Mesenteric fat pad (tissue), 1 donor: ENCODE measurements around the gene TBC1D17. TPM values are rescaled to one million over a fixed set of nuclear protein-coding genes. Genes with fewer than 3 reads are reported as not detected.

ENCODE experiments used
- DNase-seq: peaks from one replicate; pipeline ENCODE4 v3.0.0-alpha.2; 2020; ENCODE audit warnings: low spot score
- total RNA-seq: library from RNA; stranded (reverse); fragmentation: NEBNext Ultra II Directional; extraction: Animal tissue kit (Norgen Biotek cat#: 25700); gene quantifications from one replicate; pipeline ENCODE4 v1.2.1, GENCODE V29; 2021
- donor health status: DM: yes; HTN: yes; CAD: no.

The TBC1D17 gene
- total RNA-seq, 1 donor from 2014 or later = 39.9 TPM

DNA sequence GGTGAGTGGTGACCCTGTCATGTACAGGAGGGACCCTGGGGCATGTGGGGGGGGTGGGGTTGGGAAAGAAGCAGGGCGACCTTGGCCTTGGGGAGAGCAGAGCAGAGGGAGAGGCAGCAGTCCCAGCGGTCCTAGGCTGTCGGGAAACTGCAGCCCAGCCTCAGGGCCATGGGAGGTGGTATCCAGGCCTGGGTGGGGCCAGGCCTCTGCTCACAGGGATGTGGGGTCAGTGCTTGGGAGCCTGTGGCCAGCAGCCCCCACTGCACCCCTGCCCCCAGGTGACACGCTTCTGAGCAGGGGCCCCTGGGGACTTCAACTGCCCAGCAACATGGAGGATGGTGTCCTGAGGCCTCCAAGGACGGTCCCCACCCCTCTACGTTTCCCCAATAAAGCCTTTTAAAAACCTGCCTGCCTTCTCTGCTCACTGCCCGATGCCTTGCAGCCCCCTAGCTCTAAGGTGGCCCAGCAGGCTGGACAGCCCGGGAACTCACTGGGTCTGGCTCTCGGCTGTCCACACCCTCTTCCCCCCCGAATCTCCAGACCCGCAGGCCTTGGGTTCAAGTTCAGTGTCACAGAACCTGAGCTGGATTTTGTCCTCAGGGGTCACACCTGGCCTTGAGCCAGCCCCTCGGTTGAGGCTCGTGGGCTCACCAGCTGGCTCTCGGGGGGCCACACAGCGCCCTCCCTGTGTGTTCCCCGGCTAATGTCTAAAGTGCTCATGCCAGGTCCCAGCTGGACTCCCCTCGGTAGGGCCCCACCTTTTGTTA, 17.0 kb upstream of the TBC1D17 start:
- DNase-seq = no peak

DNA sequence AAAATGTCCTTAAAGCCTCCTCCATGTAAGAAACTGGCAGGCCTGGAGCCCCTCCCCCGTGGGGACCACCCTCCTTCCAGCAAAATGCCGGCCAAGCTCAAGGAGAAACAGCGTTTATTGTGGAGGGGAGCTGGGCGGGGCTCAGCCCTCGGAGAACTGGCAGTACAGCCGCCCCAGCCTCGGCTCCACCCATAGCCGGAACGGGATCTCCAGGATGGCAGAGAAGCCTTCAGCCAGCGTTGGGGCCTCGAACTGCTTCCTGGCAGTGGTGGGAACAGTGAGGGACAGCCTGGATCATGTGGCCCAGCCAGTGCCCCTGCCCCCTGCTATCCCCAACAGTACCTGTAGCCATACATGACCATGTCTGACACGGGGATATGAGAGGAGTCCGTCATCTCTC, 16.4 kb upstream of the TBC1D17 start:
- no peak for DNase-seq

DNA sequence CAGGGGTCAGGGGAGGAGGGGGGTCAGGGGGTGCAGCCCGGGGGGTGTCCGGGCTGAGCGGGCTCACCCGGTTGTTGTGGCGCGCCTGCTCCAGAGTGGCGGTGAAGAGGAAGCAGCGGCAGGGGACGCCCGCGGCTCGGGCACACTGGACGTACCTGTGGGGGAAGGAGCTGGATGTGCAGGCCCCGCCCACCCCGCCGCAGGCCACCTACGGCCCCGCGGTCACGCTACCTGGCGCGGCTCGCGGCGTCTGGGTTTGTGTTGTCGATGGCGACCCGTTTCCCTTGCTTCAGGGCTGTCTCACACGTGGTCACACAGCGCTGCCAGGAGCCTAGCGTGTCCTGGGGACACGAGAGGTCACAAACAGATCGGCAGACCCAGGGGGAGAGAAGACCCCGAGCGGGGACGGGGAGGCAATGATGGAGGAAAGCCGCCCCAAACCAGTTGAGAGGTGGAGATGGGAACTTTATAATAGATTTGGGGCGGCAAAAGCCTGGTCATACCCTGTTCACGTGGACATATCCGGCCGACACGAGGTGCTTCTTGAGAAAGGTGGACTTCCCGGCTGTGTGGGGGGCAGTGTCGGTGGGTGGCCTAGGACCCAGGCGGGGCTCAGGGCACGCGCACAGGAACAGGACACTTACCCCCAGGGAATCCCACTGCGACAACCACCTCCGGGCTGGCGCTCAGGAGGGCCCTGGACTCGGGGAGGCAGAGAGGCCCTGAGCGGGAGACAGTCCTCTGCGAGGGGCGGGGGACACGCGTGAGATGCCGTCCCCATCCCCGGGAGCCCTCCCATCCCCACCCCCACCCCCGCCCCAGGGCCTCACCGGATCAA, 15.7 kb upstream of the TBC1D17 start:
- no peak for DNase-seq

DNA sequence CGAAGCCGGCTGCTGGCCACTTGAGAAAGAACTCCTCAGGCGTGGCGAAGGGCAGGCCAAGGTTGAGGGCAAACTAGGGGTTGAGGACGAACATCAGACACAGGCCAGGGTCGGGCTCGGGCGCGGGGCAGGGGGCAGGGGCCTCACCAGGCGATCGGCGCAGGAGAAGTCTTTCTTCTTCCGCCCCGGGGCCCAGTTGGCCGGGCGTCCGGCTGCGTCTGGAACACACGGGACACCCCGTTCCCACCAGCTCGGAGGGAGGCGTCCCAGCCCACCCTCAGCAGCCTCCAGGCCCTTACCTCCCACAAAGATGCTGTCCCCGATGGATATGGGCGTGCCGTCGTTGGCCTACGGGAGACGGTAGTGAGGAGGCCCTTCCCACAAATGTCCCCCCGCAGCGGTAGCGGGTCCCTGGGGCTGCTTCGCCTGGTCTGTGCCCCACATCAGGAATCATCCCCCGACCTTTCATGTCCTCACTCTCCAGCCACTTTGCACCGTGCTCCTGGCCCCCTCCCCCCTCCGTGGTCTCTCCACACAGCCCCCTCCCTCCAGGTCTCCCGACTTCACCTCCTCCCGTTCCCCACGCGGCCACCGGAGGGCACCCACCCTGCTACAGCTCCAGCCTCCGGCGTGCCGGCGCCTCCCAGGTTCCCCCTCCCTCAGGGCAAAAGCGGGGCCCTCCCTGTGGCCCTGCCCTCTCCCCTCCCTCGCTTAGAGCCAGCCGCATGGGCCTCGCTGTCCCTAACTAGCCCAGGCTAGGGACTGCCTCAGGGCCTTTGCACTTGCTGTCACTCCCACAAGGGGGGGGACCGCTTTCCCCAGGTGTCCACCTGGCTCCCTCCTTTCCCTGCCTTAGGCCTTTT, 14.9 kb upstream of the TBC1D17 start:
- no peak for DNase-seq

DNA sequence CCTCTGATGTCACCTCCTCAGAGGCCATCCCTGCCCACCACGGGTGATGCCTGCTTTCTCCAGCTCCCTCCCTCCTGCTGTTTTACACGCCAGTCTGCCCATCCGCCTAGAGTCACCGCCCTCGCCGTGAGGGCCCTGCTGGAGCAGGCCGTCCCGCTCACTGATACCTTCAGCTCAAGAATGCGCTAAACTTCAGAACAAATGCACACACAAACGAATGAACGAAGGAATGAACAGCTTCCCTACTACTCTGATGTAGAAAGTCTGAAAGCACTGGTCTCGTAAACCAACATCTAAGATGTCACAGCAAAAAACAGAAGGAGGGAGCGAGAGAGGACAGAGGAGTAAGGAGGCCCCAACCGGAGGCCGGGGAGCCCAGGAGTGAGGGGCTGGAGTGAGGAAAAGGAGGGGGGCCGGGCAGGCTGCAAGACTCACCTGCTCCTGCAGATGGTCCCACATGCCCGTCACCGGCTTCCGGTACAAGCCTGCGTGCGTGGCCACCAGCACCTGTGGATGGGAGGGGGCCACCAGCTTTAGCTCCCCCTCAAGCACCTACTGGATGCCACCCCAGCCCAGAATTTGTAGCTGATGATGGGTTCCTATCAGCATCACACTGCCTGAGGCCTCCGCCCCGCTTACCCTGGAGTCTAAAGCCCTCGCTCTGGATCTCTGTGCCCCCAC, 14.1 kb upstream of the TBC1D17 start:
- DNase-seq = no peak

DNA sequence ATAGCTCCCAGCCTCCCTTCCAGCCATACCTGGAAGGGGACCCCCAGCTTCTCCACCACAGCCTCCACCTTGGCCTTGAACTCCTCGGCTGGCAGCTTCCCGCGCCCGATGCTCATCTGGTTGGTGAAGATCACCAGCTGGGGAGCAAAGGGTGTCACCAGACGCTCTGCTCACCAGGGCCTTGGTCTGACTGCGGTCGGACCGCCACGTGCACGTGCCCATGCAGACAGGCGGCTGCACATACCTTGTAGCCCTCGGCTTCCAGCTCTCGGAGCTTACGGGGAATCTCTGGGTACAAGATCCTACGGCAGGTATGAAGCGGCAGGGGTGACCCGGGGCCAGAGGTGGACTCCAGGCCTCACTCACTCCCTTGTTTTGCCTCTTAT, 13.6 kb upstream of the TBC1D17 start:
- DNase-seq = no peak

DNA sequence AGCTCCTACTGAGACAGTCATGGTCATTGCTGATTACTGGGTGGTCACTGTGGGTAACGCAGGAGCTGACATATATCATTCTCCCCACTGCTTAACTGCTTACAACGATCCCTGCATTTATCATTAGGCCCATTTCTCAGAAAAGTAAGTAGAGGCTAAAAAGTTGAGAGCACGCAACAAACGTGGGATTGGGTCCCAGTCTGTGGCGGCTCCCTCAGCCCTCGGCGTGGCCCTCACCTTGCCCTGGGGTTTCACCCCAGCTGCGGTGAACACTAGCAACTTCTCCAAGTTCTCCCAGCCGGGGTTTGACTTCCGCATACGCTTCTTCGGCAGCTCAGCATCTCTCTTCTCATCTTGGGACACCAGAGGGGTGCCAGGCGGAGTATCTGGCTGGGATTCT, 12.6 kb upstream of the TBC1D17 start:
- DNase-seq = no peak

DNA sequence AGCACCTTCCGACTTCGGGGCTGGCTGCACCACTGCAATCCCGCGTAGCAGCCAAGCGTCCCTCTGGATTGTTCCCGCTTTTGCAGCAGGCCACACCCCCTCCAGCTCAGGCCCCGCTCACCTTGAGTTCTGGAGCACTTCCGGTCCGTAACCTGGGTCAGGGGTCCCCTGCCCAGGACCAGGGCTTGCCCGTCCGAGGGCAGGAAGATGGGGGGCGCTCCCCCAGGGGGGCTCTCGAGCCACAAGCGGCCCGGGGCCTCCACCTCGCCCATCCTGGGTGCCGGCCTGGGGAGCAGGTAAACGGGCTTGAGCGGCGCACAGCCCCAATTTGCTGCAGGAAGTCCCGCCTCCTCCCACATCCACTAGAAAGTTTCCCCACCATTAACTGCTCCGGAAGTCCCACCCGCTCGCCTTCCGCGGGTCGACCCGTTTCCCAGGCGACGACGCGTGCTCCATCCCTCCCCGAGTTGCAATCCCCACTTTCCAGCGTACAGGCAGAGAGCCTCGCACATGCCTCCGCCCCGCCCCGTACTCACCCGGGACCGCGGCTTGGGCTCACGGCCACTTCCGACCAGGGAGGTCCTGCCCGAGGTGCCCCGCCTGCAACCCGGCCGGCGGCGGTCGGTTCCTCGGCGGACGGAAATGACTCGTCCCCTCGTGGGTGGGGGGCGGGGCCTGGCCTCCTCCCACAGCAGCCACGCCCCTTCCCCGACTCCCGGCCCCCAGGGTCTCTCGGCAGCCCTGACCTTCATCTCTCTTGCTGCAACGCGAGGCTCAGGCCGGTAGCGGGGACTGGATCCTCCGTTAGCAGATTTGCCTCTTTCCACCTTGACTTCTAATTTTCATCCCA, 10.3 kb upstream of the TBC1D17 start, which contains the start of gene PNKP:
PNKP (minus strand) TSS at position 644 of the 850 bp plus-strand sequence; CDS start at position 272, 372 bp downstream.
- DNase-seq = peak; percentile 98

DNA sequence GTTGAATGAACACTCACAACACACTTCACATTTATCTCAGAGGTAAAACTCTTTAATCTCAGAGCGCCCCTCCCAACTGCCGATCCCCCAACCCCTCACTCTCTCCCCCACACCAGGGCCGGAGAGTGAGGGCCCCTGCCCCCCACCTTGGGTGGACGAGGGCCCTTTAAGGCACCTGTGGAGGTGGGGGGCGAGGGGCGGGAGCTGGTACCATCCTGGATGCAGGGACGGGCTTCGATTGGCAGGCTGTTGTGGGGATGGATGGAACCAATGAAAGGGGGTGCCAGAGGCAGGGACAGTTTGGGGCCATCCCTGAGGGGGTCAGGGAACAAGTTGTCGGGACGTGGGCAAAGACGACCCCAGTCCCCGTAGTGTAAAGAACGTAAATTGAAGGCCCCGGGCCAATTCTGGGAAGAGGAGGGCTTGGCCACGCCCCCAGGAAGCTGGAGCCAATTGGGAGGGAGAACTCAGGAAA, 8.5 kb upstream of the TBC1D17 start:
- no peak for DNase-seq

DNA sequence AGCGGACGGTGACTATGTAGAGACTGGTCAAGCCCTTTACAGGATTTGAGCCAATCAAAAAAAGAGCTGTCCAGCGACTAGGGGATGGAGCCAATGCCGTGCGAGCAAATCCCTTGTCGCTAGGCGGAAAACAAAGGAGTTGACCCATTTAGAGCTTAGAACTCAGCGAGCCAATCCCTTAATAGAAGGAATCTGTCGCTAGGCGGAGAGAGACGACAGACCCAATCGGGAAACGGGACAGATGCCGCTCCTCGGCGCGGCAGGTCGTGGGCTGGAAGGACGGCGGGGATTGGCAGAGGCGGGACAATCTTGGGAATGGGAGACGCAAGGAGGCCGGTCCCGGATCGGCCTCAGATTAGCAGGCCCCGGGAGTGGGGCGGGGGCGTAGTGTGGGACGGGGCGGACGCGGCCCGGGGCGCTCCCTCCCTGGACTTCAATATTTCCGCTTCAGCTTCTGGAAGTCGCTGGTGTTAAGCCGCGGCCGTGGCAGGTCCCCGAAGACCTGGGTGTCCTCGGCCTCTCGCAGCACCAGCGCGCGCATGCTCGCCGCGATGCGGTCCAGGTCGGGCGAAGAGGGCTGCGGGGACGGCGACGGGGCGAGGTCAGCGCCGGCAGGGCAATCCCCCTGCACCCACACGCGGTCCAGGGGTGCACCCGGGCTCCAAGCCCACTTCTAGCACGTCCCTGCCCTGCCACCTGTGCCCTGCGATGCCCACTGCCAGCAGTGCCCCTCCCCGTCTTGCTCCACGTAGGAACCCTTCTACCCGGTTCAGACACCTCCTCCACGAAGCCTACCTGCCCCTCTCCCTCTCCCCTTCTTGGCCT, 7.8 kb upstream of the TBC1D17 start:
- peak; percentile 98 for DNase-seq

DNA sequence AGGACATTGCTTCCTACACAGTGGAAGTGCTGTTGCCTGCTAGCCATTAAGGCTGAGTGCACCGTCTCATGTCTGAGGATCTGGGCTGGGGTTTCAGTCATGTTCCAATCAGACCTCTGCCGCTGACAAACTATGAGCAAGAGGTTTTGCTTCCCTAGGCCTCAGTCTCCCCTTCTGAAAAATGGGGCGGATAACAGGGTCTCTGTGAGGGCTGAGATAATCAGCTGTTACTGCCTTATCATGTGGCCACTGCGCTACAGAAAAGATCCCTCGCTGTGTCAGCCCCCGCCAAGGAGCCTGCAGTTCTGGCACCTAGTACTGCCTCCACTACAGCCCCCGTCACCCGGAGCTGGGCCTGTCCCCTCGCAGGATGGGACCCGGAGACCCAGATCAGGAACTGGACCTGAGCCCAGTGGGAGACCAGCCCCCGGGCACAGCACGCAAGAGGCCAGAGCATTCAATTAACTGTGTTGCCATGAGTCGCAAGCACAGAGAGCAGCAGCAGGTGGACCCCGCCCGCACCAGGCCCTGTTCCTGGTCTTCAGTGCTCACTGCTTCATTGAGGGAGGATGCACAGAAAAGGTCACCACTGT, 7.1 kb upstream of the TBC1D17 start:
- no peak for DNase-seq

DNA sequence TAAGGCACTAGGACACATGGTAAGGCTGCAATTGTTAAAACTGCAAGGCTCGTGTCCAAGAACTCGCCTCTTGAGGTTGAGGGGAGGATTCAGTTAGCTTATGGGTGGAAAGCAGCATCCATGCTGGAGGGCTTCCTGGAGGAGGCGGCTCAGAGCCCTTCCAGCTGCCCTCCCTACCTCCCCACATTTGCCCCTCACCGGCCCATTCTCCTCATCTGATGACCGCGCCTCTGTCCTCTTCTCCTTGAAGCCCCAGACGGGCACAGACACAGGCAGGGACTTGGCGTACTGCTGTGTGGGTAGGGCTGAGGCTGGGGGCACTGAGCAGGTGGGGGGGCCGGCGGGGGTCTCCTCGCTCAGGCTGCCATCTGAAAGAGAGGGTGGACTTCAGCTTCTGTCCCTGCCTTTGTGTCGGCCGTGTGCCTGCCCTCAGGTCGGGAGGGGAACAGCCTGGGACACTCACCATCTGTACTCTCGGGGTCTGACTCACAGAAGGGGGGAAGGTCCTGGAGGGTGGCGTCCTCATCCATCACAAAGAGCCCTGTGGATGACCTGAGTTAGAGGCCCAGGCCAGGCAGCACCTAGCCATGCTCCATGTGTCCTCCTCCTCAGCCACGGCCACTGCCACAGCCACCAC, 6.0 kb upstream of the TBC1D17 start:
- DNase-seq = no peak

DNA sequence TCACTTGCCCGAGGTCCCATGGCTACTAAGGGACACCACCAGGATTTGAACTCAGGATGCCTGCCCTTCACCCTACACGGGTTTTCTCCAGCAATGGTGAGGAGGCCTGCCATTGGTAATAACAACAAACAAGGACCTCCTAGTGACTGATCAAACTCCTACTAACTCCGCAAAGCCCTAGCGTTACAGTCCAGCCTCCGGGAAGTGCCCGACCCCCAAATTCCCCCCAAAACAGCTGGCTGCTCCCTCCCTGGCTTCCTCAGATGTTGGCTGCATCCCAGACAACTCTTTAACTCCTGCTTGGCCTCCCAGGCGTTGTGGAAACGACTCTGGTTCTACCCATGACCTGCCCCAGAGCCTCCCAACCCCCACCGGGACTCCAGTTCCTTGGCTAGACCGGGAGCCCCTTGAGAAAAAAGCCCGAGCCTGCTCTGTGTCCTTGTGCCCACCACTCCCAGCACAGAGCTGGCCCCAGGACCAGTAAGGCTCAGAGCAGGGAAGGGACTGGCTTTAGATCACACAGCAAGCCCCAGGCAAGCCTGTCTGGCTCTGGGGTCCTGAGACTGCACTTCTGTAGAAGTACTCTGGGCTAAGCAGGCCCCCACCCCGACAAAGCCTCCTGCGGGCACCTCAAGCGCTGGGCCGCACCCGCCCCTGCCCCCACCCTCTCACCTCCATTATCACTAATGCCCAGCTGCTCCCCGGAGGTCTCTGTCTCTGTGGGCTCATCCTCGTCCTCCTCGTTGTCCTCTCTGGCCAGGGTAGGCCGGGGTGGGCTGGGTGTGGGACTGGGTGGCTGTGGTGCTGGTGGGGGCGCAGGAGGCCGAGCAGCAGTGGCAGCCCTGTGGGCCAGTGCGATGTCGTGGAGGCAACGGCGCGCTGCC, 5.0 kb upstream of the TBC1D17 start:
- no peak for DNase-seq

DNA sequence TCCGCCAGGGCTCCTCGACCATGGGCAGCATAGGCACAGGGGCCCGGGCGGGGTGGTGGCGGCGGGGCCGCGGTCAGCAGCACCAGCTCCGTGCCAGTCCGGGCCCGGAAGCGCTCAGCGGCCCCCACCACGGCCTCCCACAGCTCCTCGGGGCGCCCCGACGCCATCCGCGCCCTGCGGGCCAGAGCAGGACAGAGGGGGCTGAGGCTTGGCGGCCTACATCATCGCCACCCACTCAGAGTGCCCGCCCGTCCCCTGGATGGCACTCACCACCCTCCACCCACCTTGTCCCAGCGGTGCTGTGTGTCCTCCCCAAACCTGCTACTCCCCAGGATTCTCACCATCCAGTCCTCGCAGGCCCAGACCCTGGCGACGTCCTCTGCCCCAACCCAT, 4.4 kb upstream of the TBC1D17 start:
- no peak for DNase-seq

DNA sequence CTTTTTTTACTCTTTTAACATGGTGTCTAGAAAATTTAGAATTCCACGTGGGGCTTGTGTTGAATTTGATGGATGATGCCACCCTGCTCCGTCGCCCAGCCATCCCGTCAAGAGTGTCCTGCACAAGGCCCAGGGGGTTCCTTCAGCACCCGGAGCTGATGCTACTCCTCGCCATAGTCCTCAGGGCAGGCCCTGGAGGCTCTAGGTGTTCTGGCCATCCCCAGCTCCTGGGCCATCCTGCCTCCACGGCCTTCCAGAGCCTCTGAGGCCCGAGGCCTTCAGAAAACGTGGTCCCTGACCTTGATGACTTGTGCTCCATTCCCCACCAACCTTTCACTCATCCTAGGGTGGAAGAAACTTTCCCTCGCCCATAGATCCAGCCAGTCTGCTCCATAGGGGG, 3.7 kb upstream of the TBC1D17 start:
- DNase-seq = no peak

DNA sequence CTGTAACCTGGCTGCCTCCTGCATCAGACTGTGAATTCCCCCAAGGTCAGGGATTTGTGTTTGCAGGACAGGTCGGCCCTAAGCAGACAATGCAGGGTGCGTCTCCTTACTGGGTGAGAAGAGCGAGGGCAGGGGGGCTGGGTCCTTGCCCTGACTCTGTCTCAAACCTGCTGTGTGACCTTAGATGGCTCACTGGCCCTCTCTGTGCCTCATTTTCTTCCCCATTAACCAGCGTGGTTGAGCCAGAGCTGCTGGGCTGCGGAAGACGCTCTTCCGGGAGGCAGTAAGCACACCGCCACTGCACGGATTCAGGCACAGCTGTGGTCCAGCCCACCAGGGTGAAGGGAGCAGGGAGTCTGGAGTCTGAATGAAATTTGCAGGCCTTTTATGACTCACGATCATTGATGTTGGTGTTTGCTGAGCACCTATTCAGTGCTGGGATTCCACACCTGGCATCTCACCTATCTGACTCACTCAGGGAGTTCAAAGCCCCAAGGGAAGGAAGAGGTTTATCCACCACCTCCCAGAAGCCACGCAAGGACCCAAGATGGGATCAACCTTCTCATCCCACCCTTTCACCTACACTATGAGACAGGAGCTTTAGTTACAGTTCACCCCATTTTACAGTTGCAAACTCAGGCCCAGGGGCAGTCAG, 2.9 kb upstream of the TBC1D17 start:
- no peak for DNase-seq

DNA sequence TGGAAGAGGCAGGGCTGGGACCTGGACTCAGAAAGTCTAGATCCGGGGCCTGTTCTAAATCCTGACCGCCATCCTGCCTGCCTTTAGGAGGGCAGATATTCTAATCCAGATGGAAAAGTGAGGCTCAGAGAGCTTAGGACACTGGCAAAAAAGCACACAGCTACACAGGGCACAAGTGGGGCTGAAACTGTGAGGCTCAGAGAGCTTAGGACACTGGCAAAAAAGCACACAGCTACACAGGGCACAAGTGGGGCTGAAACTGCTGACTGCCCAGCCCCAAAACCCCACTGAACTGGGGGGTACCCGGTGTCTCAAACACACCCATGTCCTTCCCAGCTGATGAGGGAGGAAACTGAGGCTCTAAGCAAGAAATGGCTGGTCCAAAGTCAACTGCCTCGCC, 2.3 kb upstream of the TBC1D17 start:
- no peak for DNase-seq
